GM23248 (cell line): ENCODE measurements around the gene ROMO1.

Experiments used
- EZH2 ChIP-seq: fragments of 200-600 bp; sonication (generic); IDR thresholded peaks from 2 replicates; pipeline ENCODE4 v1.6.1; 2018; ENCODE audit warnings: antibody characterized with exemption, mild to moderate bottlenecking; ENCODE audit not compliant: insufficient read depth, poor library complexity, severe bottlenecking
- EZH2phosphoT487 ChIP-seq: fragments of 200-600 bp; sonication (generic); IDR thresholded peaks from 2 replicates; pipeline ENCODE4 v1.6.1; 2018; ENCODE audit warnings: antibody characterized with exemption, moderate library complexity, mild to moderate bottlenecking, low read depth; ENCODE audit not compliant: insufficient read depth

- TF ChIP-seq EZH2 (no peak), EZH2phosphoT487 (no peak)
These were observed 3.9 kb downstream of the ROMO1 start for GRCh38 chr20:35702824-35703695.
